B cell (primary cell): ENCODE data around the gene FAM184A. TPM values are rescaled to one million over a fixed set of nuclear protein-coding genes. Genes with fewer than 3 reads are reported as not detected.
"Not testable (repeated sequence)": the region's sequence is repeated elsewhere in the genome, so short reads cannot be mapped to it uniquely, and the experiment has no call there.

ENCODE experiments used
- ATAC-seq: fragments of 200-7000 bp; cut with Tn5 transposase; one replicate; pipeline ENCODE4 v1.10.0; 2021; ENCODE audit warnings: low read depth, mild to moderate bottlenecking, moderate number of reproducible peaks, moderate library complexity
- CTCF ChIA-PET: fragments of 350-600 bp; sonication (Branson Sonifier 250); formaldehyde crosslinking; loops from one replicate; lab custom pipeline; 2021; ENCODE audit warnings: antibody characterized with exemption, inconsistent platforms; lab: Charles Lee
- POLR2A ChIA-PET: fragments of 350-600 bp; sonication (Branson Sonifier 250); formaldehyde crosslinking; loops from one replicate; lab custom pipeline; 2021; ENCODE audit warnings: antibody characterized with exemption; lab: Charles Lee
- DNase-seq: peaks from one replicate; pipeline ENCODE4 v3.0.0; 2013
- H2AFZ ChIP-seq: 2 replicates; pipeline ENCODE4 v1.6.1; 2012; ENCODE audit warnings: mild to moderate bottlenecking, low read depth, low read length; ENCODE audit not compliant: insufficient read depth, poor library complexity, severe bottlenecking
- H3K27ac ChIP-seq, 2 donors: 1 replicate in 1 of 2; 2 replicates in 1 of 2; pipeline ENCODE4 v1.5.1; 2012 to 2013; ENCODE audit warnings: low read length in 2 of 2, mild to moderate bottlenecking in 2 of 2, moderate library complexity in 1 of 2
- H3K27me3 ChIP-seq, 4 experiments: fragments of 200-600 bp in 1 of 4; sonication (generic) in 1 of 4; replicated peaks in 1 of 4; 1 replicate in 2 of 4; 2 replicates in 2 of 4; pipeline versions ENCODE4 v1.6.1 to v1.7.0; 2013 to 2016; ENCODE audit warnings: low read length in 3 of 4, mild to moderate bottlenecking in 2 of 4, mixed read lengths in 1 of 4, moderate library complexity in 1 of 4; ENCODE audit not compliant: insufficient read depth in 4 of 4, control insufficient read depth in 3 of 4; ENCODE audit errors: control extremely low read depth in 1 of 4
- H3K36me3 ChIP-seq, 2 experiments: replicated peaks in 1 of 2; 1 replicate in 1 of 2; 2 replicates in 1 of 2; pipeline versions ENCODE4 v1.6.1 to v1.7.1; 2013; ENCODE audit warnings: low read length in 1 of 2; ENCODE audit not compliant: insufficient read depth in 2 of 2, control insufficient read depth in 1 of 2; ENCODE audit errors: control extremely low read depth in 1 of 2, extremely low read depth in 1 of 2
- H3K4me1 ChIP-seq, 2 donors: fragments of 200-600 bp in 1 of 2; sonication (generic) in 1 of 2; 1 replicate in 1 of 2; 2 replicates in 1 of 2; pipeline versions ENCODE4 v1.5.1 to v1.6.1; 2013 to 2017; ENCODE audit warnings: low read length in 2 of 2; ENCODE audit not compliant: control insufficient read depth in 2 of 2, insufficient read depth in 2 of 2
- H3K4me2 ChIP-seq: replicated peaks from 2 replicates; pipeline ENCODE3; 2012; ENCODE audit warnings: mild to moderate bottlenecking, low read depth, low read length; ENCODE audit not compliant: poor library complexity, severe bottlenecking
- H3K4me3 ChIP-seq, 5 experiments: fragments of 200-600 bp in 1 of 5; sonication (generic) in 1 of 5; 1 replicate in 3 of 5; 2 replicates in 2 of 5; pipeline versions ENCODE4 v1.5.1 to v1.7.0; 2011 to 2016; ENCODE audit warnings: low read length in 4 of 5, mild to moderate bottlenecking in 4 of 5, low read depth in 2 of 5, control low read depth in 1 of 5, moderate library complexity in 1 of 5; ENCODE audit not compliant: insufficient read depth in 1 of 5; ENCODE audit errors: control extremely low read depth in 1 of 5, extremely low read depth in 1 of 5
- H3K79me2 ChIP-seq: fragments of 200-600 bp; sonication (generic); one replicate; pipeline ENCODE4 v1.6.0; 2016; ENCODE audit warnings: low read length; ENCODE audit not compliant: control insufficient read depth, insufficient read depth
- H3K9ac ChIP-seq: fragments of 200-600 bp; sonication (generic); 2 replicates; pipeline ENCODE4 v1.6.1; 2017; ENCODE audit warnings: mild to moderate bottlenecking, low read length, moderate library complexity
- H3K9me3 ChIP-seq, 3 donors: one replicate each; pipeline versions ENCODE4 v1.6.1 to v1.7.1; 2013; ENCODE audit warnings: low read length in 2 of 3; ENCODE audit not compliant: control insufficient read depth in 2 of 3, insufficient read depth in 1 of 3; ENCODE audit errors: control extremely low read depth in 1 of 3
- H4K20me1 ChIP-seq: 2 replicates; pipeline ENCODE4 v1.6.0; 2012; ENCODE audit warnings: mild to moderate bottlenecking, low read length; ENCODE audit not compliant: insufficient read depth, control insufficient read depth, poor library complexity, severe bottlenecking
- H3K27ac Mint-ChIP-seq: one replicate; pipeline ENCODE4 v1.8.0; 2021; ENCODE audit warnings: mixed read lengths
- H3K27me3 Mint-ChIP-seq: one replicate; pipeline ENCODE4 v1.8.0; 2021; ENCODE audit warnings: mixed read lengths
- H3K4me1 Mint-ChIP-seq: one replicate; pipeline ENCODE4 v1.8.0; 2021; ENCODE audit warnings: mixed read lengths
- H3K4me3 Mint-ChIP-seq: one replicate; pipeline ENCODE4 v1.8.0; 2021; ENCODE audit warnings: mixed read lengths
- H3K9me3 Mint-ChIP-seq: one replicate; pipeline ENCODE4 v1.8.0; 2022; ENCODE audit warnings: mixed read lengths; ENCODE audit not compliant: insufficient read depth
- EZH2 ChIP-seq: IDR thresholded peaks from 2 replicates; pipeline ENCODE4 v1.6.1; 2012; ENCODE audit warnings: borderline replicate concordance, low read depth, mild to moderate bottlenecking, moderate library complexity, low read length; ENCODE audit not compliant: insufficient read depth, poor library complexity, severe bottlenecking
- WGBS: methylation state at CpG from one replicate; pipeline ENCODE4 v1.1.5; 2013; ENCODE audit warnings: missing lambda C conversion rate; ENCODE audit not compliant: insufficient coverage; 5-methylcytosine and 5-hydroxymethylcytosine counted together
- intact Hi-C: fragments of 100-400 bp; cut with micrococcal nuclease; formaldehyde crosslinking; loops from one replicate; pipeline ENCODE4 v1.10.0; 2022
- polyA plus RNA-seq: library from polyadenylated mRNA; depleted of rRNA; stranded (reverse); fragments of >200 nt; gene quantifications from 2 replicates; pipeline ENCODE4 v1.2.3, GENCODE V29; 2012
- total RNA-seq, 2 donors: library from RNA; stranded (reverse); fragments of 120-200 nt in 1 of 2; gene quantifications; 1 replicate in 1 of 2; 2 replicates in 1 of 2; pipeline versions ENCODE4 v1.2.3 to v1.2.4, GENCODE V29; 2013 to 2022
- TF ChIP-seq, protein P1 (sequence below): fragments of 200-600 bp; IDR thresholded peaks from one replicate; pipeline ENCODE4 v1.8.0; 2022; ENCODE audit warnings: antibody characterized with exemption, mild to moderate bottlenecking

Gene FAM184A
- total and polyA plus RNA-seq, 2 donors (not counting 1 experiment from before 2014, with no cell fraction given): 0.07 to 0.54 TPM

DNA sequence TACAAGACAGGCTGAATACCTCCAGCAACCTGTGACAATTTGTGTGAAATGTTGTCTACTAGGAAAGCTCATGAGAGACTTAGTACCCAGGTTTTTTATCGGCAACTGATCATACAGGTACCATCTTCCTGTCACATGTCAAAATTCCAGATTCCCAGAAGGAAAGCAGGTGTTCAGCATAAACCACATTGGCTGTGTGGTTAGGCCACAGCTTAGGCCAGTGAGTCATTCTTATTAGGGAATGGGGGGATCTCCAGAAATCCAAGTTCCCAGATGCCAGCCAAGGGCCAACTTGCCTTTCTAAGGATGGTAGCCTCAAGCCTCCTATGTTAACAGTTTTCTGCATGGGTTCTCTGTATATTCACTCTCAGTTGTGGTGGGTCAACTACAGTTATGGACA is 65.9 kb downstream of the FAM184A start:
- no peak overlapping the region for H3K9ac ChIP-seq
- no peaks in the 10 kb centered on the region for H3K27me3 Mint-ChIP-seq
- DNase-seq (no peak), ATAC-seq (no peak)
- no peaks in the 10 kb centered on the region for H3K4me1 Mint-ChIP-seq
- H3K4me1 ChIP-seq: no peaks in the 10 kb centered on the region
- no peak overlapping the region for H2AFZ ChIP-seq
- no CpG with 5 or more reads among the region's 1 CpG for WGBS
- peaks cover 0 to 4% (median 0%) of the 10 kb centered on the region in 3 donors for H3K9me3 ChIP-seq
- no peak overlapping the region for H3K27ac Mint-ChIP-seq
- intact Hi-C loops: no loop called here
- H3K27me3 ChIP-seq: no peaks in the 10 kb centered on the region
- peaks cover 5% of the 10 kb centered on the region for H3K9me3 Mint-ChIP-seq
- no peaks in the 10 kb centered on the region for H4K20me1 ChIP-seq
- H3K79me2 ChIP-seq: no peaks in the 10 kb centered on the region
- POLR2A ChIA-PET: no interaction called here
- no peak overlapping the region for H3K4me3 ChIP-seq
- CTCF ChIA-PET: interaction anchor here (1.2 kb wide), 1 partner anchor 8 kb away, joined by 3 read pairs; no protein-coding TSS in a partner anchor
- no peak for TF ChIP-seq EZH2
- TF ChIP-seq, protein P1, sequence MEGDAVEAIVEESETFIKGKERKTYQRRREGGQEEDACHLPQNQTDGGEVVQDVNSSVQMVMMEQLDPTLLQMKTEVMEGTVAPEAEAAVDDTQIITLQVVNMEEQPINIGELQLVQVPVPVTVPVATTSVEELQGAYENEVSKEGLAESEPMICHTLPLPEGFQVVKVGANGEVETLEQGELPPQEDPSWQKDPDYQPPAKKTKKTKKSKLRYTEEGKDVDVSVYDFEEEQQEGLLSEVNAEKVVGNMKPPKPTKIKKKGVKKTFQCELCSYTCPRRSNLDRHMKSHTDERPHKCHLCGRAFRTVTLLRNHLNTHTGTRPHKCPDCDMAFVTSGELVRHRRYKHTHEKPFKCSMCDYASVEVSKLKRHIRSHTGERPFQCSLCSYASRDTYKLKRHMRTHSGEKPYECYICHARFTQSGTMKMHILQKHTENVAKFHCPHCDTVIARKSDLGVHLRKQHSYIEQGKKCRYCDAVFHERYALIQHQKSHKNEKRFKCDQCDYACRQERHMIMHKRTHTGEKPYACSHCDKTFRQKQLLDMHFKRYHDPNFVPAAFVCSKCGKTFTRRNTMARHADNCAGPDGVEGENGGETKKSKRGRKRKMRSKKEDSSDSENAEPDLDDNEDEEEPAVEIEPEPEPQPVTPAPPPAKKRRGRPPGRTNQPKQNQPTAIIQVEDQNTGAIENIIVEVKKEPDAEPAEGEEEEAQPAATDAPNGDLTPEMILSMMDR: no peak
- H3K4me2 ChIP-seq: no peak overlapping the region
- H3K27ac ChIP-seq: no peak overlapping the region
- no peak overlapping the region for H3K4me3 Mint-ChIP-seq
- H3K36me3 ChIP-seq: no peaks in the 10 kb centered on the region

DNA sequence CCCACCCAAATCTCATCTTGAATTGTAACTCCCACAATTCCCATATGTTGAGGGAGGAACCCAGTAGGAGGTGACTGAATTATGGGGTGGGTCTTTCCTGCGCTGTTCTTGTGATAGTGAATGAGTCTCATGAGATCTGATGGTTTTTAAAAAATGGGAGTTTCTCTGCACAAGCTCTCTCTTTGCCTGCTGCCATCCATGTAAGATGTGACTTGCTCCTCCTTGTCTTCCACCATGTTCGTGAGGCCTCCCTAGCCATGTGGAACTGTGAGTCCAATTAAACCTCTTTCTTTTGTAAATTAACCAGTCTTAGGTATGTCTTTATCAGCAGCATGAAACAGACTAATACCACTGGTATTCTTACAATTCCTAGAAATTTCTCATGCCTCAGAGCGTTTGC is 69.2 kb downstream of the FAM184A start:
- intact Hi-C loops, DNase-seq, H3K79me2 ChIP-seq, POLR2A ChIA-PET, H3K9me3 ChIP-seq, H3K27me3 Mint-ChIP-seq, H3K4me3 Mint-ChIP-seq, H3K4me3 ChIP-seq, H3K4me1 Mint-ChIP-seq, H3K36me3 ChIP-seq, H3K27ac ChIP-seq, H3K9me3 Mint-ChIP-seq, H2AFZ ChIP-seq, H3K27me3 ChIP-seq, H3K4me1 ChIP-seq, CTCF ChIA-PET, H3K27ac Mint-ChIP-seq, H4K20me1 ChIP-seq, H3K4me2 ChIP-seq, H3K9ac ChIP-seq, ATAC-seq: not testable (repeated sequence)
- 100% methylated on average over 1 of the region's 3 CpGs for WGBS
